Breast epithelium (tissue), 3 donors: Measurements from ENCODE around the gene MSANTD7.

Experiments used
- CTCF ChIP-seq, 3 donors: fragments of 450-650 bp; IDR thresholded peaks; one replicate each; pipeline ENCODE4 v1.5.1; 2016 to 2017; ENCODE audit warnings: antibody characterized with exemption in 3 of 3, mild to moderate bottlenecking in 3 of 3, moderate library complexity in 3 of 3
- POLR2AphosphoS5 ChIP-seq, 3 donors: sonication (generic); formaldehyde crosslinking; IDR thresholded peaks; one replicate each; pipeline ENCODE4 v1.6.1; 2017; ENCODE audit warnings: antibody characterized with exemption in 3 of 3

- no peak for TF ChIP-seq CTCF (IDR thresholded peaks at IDR 0.05)
- no peak for TF ChIP-seq POLR2AphosphoS5 (IDR thresholded peaks at IDR 0.05)
Measured at GRCh38 chr10:14879928-14880193, 41.8 kb downstream of the MSANTD7 start.
